Calu3 (cell line): ENCODE measurements around the gene JAG2. TPM values are rescaled to one million over a fixed set of nuclear protein-coding genes. Genes with fewer than 3 reads are reported as not detected.

Source experiments
- BruUV-seq: library from RNA; stranded (reverse); fragments of 400-500 nt; replicated peaks from 2 replicates; lab custom pipeline; 2021; lab: Mats Ljungman, UMichigan
- CTCF ChIA-PET: fragments of 300-600 bp; sonication (Branson Sonifier 250); formaldehyde crosslinking; loops from one replicate; lab custom pipeline; 2022; ENCODE audit warnings: antibody characterized with exemption; lab: Charles Lee
- DNase-seq: peaks from one replicate; pipeline ENCODE4 v3.0.0; 2022
- H3K27ac Mint-ChIP-seq: one replicate; pipeline ENCODE4 v1.8.0; 2022; ENCODE audit warnings: mixed read lengths; ENCODE audit not compliant: unreplicated experiment
- H3K27me3 Mint-ChIP-seq: one replicate; pipeline ENCODE4 v1.8.0; 2022; ENCODE audit warnings: mixed read lengths; ENCODE audit not compliant: unreplicated experiment
- H3K36me3 Mint-ChIP-seq: one replicate; pipeline ENCODE4 v1.8.0; 2022; ENCODE audit warnings: mild to moderate bottlenecking, moderate library complexity, mixed read lengths; ENCODE audit not compliant: insufficient read depth, unreplicated experiment
- H3K4me1 Mint-ChIP-seq: one replicate; pipeline ENCODE4 v1.8.0; 2022; ENCODE audit warnings: mild to moderate bottlenecking, low read depth, mixed read lengths; ENCODE audit not compliant: unreplicated experiment
- H3K4me3 Mint-ChIP-seq: one replicate; pipeline ENCODE4 v1.8.0; 2022; ENCODE audit warnings: mild to moderate bottlenecking, low read depth, moderate library complexity, mixed read lengths; ENCODE audit not compliant: unreplicated experiment
- H3K9me3 Mint-ChIP-seq: one replicate; pipeline ENCODE4 v1.8.0; 2022; ENCODE audit warnings: low read depth, mixed read lengths; ENCODE audit not compliant: unreplicated experiment
- CTCF ChIP-seq: fragments of 200-600 bp; IDR thresholded peaks from one replicate; pipeline ENCODE4 v1.8.0; 2022; ENCODE audit warnings: antibody characterized with exemption; ENCODE audit not compliant: unreplicated experiment
- intact Hi-C: fragments of 100-400 bp; cut with micrococcal nuclease; formaldehyde crosslinking; loops from one replicate; pipeline ENCODE4 v1.10.0; 2022; ENCODE audit not compliant: unreplicated experiment
- total RNA-seq: library from RNA; stranded (reverse); gene quantifications from 2 replicates; pipeline ENCODE4 v1.2.3, GENCODE V29; 2022

JAG2 gene
- total RNA-seq, 1 experiment from 2014 or later = 13.8 TPM

- no TSS peak for BruUV-seq
- TF ChIP-seq CTCF = no peak
- Mint-ChIP-seq H3K4me1 (no peaks in the 10 kb centered on the region), H3K36me3 (no peaks in the 10 kb centered on the region), H3K27me3 (peaks cover 32% of the 10 kb centered on the region), H3K9me3 (no peaks in the 10 kb centered on the region), H3K27ac (no peak overlapping the region), H3K4me3 (no peak overlapping the region)
- DNase-seq = no peak
- intact Hi-C loops = no loop called here
- CTCF ChIA-PET = no interaction called here
These were observed 60.6 kb downstream of the JAG2 start for GRCh38 chr14:105107781-105108515.

- Mint-ChIP-seq H3K9me3 (no peaks in the 10 kb centered on the region), H3K4me1 (no peaks in the 10 kb centered on the region), H3K36me3 (no peaks in the 10 kb centered on the region), H3K27ac (no peak overlapping the region), H3K4me3 (no peak overlapping the region), H3K27me3 (peaks cover 34% of the 10 kb centered on the region)
- CTCF ChIA-PET = no interaction called here
- no peak for DNase-seq
- intact Hi-C loops = no loop called here
- no TSS peak for BruUV-seq
- TF ChIP-seq CTCF = no peak
These were observed 61.2 kb downstream of the JAG2 start for GRCh38 chr14:105107351-105107750.

GRCh38 chr14:105105158-105105557, 63.4 kb downstream of the JAG2 start:
- TF ChIP-seq CTCF = no peak
- Mint-ChIP-seq H3K27me3 (peaks cover 34% of the 10 kb centered on the region), H3K36me3 (no peaks in the 10 kb centered on the region), H3K9me3 (no peaks in the 10 kb centered on the region), H3K4me1 (no peaks in the 10 kb centered on the region), H3K27ac (no peak overlapping the region), H3K4me3 (no peak overlapping the region)
- no TSS peak for BruUV-seq
- intact Hi-C loops = no loop called here
- CTCF ChIA-PET = no interaction called here
- no peak for DNase-seq

GRCh38 chr14:105102893-105103292, 65.7 kb downstream of the JAG2 start:
- Mint-ChIP-seq H3K4me3 (no peak overlapping the region), H3K36me3 (no peaks in the 10 kb centered on the region), H3K27me3 (peaks cover 42% of the 10 kb centered on the region), H3K9me3 (peaks cover 3% of the 10 kb centered on the region), H3K4me1 (no peaks in the 10 kb centered on the region), H3K27ac (no peak overlapping the region)
- no peak for DNase-seq
- no peak for TF ChIP-seq CTCF
- CTCF ChIA-PET = no interaction called here
- intact Hi-C loops = no loop called here
- no TSS peak for BruUV-seq
